ENCODE results near the gene FBXW9. TPM values are rescaled to one million over a fixed set of nuclear protein-coding genes. Genes with fewer than 3 reads are reported as not detected.
"Not testable (repeated sequence)": the region's sequence is repeated elsewhere in the genome, so short reads cannot be mapped to it uniquely, and the experiment has no call there.

The FBXW9 gene
- total RNA-seq, 2 donors from 2014 or later = 6.2 to 7.0 TPM

- DNase-seq = peak in 1 of 2 donors; percentile 36
- intact Hi-C loops (cut with DNase I, micrococcal nuclease) = no loop called here
These were observed 24.6 kb upstream of the FBXW9 start for GRCh38 chr19:12720851-12721655.

GRCh38 chr19:12720296-12720695 is 23.9 kb upstream of the FBXW9 start:
- DNase-seq = no peak
- intact Hi-C loops (cut with DNase I, micrococcal nuclease) = no loop called here
- no peak for ATAC-seq

More at GRCh38 chr19:12720851-12721655, 24.6 kb upstream of the FBXW9 start:
- ATAC-seq = no peak

- ATAC-seq = no peak
These were observed 19.5 kb upstream of the FBXW9 start for GRCh38 chr19:12715929-12716328.

GRCh38 chr19:12715102-12715501 is 18.7 kb upstream of the FBXW9 start:
- no peak for ATAC-seq
- no peak for DNase-seq
- intact Hi-C loops (cut with DNase I, micrococcal nuclease) = no loop called here

More at GRCh38 chr19:12715929-12716328, 19.5 kb upstream of the FBXW9 start:
- intact Hi-C loops (cut with DNase I, micrococcal nuclease) = no loop called here
- no peak for DNase-seq

DNA sequence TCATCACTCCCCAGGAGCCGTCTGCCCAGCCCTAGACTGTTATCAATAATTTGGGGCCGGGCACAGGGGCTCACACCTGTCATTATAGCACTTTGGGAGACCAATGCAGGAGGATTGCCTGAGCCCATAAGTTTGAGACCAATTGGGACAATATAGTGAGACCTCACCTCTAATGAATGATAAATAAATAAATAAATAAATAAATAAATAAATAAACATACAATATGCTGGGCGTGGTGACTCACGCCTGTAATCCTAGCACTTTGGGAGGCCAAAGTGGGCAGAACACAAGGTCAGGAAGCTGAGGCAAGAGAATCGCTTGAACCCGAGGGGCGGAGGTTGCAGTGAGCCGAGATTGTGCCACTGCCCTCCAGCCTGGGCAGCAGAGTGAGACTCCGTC is 16.9 kb upstream of the FBXW9 start:
- ATAC-seq; intact Hi-C loops (cut with DNase I, micrococcal nuclease); DNase-seq: not testable (repeated sequence)

DNA sequence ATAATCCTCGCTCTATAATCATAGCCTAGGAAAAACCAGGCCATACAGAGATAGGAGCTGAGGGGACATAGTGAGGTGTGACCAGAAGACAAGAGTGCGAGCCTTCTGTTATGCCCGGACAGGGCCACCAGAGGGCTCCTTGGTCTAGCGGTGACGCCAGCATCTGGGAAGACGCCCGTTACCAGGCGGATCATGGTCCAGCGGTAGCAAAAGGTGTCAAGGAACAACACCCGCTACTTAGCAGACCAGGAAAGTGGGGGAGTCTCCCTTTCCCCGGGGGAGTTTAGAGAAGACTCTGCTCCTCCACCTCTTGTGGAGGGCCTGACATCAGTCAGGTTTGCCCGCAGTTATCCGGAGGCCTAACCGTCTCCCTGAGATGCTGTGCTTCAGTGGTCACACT is 15.6 kb upstream of the FBXW9 start:
- intact Hi-C loops (cut with DNase I, micrococcal nuclease); ATAC-seq: not testable (repeated sequence)
- DNase-seq = peak in 1 of 2 donors; percentile 38

DNA sequence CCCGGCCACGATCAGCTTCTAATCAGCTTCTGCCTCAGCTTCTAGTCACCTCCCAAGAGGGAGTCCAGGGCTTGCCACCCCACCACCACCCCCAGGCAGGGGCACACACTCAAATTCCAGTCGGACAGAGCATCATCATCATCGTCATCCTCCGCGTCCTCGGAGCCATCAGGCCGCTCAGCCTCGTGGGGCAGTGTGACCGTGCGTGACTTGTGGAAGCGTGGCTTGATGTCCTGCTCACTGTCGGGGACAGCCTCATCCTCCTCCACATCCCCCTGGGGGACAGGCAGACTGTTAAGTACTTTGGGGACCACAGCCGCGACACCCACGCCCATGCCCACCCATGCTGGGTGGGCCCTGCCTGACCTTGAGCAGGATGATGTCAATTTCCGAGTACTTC is 14.8 kb upstream of the FBXW9 start:
- ATAC-seq = no peak
- intact Hi-C loops (cut with DNase I, micrococcal nuclease) = no loop called here

DNA sequence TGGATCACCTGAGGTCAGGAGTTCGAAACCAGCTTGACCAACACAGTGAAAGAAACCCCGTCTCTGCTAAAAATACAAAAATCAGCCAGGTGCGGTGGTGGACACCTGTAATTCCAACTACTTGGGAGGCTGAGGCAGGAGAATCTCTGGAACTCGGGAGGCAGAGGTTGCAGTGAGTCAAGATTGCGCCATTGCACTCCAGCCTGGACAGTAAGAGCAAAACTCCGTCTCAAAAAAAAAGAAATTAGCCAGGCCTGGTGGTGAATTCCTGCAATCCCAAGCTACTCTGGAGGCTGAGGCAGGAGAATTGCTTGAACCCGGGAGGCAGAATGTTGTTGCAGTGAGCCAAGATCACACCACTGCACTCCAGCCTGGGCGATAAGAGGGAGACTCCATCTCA is 12.2 kb upstream of the FBXW9 start:
- intact Hi-C loops (cut with DNase I, micrococcal nuclease) = no loop called here
- ATAC-seq = no peak
- no peak for DNase-seq

More for the DNA sequence above, 14.8 kb upstream of the FBXW9 start:
- no peak for DNase-seq

DNA sequence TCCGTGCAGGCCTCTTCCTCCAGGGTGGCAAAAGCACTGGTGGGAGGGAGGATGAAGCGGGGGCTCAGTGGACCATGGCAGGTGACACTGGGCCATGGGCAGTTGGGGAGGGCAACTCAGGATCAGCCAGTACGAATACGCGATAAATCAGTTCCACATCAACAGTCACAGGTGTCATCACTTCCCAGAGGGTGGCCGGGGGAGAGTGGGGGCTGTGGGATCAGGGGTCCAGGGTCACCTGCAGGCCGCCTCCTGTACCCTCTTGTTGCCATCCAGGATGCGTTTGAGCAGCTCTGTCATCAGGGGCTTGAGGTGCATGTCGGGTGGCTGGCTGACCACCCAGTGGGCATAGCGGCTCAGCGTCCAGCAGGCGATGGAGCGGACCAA is 9.9 kb upstream of the FBXW9 start:
- DNase-seq (no peak), ATAC-seq (no peak)
- intact Hi-C loops (cut with DNase I, micrococcal nuclease) = no loop called here

DNA sequence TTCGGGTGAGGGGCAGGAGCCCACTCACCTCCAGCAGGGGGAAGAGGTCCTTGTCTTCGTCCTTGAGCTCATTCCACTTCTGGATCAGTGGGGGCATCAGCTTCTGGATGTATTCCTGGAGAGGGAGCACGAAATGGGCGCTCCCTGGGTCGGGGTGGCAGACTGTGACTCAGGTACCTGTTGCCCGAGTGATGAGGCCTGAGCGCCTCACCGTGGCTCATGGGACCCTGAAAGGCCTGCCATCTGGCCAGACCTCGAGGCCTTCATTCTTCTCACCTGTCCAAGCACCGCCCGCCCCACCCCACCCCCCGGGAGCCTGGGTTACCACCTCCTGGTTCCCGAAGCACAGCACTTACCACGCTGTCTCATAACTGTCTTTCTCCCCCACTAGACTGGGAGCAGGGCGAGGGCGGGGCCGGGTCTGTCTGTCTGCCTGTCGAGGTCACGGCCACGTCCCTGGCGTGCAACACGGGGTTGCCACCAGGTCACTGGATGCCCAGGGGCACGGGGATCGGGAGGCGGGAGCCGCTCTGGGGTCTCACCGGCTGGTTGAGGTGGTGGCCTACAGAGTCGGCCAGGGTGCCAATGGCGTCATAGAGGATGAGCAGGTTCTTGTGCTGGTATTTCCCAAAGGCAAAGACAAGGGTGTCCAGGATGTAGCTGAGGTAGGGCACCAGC is 9.4 kb upstream of the FBXW9 start:
- no peak for ATAC-seq
- no peak for DNase-seq
- intact Hi-C loops (cut with DNase I, micrococcal nuclease) = no loop called here

DNA sequence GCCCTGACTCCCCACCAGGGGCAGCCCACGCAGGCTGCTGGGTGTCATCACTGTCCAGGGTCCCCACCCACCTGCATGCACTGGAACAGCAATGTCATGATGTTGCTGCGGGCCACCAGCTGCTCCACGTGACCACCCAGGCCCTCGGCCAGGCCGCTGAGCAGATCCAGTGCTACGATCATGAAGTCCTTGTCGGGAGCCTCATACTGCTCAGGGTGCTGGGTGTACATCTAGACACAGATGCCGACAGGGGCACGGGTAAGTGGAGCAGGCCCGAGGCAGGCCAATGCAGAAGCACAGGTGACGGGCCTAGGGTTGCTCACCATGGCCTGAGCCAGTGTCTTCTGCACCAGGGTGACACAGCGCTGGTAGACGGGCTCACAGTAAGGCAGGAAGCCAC is 8.7 kb upstream of the FBXW9 start:
- intact Hi-C loops (cut with DNase I, micrococcal nuclease) = no loop called here
- DNase-seq = no peak
- ATAC-seq = no peak

DNA sequence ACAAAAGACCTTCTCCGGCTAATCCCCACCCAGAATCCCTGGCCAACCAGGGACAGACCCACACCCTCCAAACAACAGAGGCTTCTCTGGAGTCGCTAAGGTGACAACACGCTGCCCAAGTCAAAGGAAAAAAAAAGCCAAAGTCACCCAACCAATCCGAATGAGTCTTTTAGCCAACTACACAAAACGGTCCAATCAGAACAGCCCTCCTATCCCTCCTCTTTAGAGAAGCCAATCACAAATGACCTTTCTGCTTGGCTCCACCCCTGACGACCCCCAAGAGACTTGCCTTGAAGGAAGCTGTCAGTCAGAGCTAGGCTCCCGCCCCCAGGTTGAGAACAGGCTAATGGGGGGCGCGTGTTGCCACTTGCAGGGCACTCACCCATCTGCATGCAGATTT is 6.6 kb upstream of the FBXW9 start:
- ATAC-seq (no peak), DNase-seq (peak in 1 of 2 donors; percentile 3)
- intact Hi-C loops (cut with DNase I, micrococcal nuclease) = no loop called here

DNA sequence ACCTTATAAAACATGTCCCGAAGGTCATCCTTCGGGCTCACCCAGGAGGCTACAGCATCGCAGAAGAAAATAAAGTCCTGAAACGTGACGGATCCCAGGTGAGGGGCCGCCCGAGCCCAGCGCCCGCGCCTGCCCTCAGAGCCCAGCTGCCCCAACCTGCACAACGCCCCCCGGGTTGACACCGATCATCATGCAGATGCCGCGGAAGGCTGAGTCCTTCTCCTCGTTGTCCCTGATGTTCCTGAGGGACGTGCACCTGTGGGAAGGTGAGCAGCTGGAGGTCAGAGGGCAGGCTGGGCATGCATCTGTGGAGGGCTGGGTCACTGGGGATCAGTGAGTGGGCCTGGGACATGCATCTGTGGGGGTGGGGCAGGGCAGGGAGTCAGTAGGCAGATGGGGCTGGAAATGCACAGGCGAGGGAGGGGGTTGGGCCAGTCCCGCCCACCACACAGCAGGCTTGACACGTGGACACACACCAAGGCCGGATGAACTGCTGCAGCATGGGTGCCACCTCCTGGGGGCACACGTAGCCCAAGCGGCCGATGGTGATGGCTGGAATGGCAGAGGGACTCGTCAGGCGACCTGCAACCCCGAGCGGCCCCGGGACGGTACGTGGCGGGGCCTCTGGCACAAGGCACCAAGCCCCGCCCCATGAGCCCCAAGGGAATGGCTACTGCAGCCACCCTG is 5.3 kb upstream of the FBXW9 start:
- DNase-seq (no peak), ATAC-seq (no peak)
- intact Hi-C loops (cut with DNase I, micrococcal nuclease) = no loop called here

DNA sequence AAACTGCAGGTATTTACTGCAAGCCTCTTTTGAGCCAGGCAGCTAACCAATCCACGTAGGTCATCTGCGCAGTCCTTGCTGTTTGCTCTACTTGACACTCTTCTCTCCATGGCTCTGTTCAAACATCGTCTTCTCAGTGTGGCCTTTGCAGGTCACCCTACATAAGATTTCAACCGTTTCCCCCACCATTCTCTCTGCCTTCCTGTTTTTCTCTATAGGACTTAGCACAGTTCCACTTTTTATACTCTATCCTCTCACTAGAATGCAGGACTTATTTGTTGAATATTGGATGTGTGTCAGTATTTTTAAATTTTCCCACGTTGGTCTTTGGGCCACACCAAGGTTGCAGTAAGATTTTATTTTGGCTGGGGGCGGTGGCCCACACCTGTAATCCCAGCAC is 1.7 kb upstream of the FBXW9 start:
- ATAC-seq (no peak), DNase-seq (no peak)
- intact Hi-C loops (cut with DNase I, micrococcal nuclease) = no loop called here

DNA sequence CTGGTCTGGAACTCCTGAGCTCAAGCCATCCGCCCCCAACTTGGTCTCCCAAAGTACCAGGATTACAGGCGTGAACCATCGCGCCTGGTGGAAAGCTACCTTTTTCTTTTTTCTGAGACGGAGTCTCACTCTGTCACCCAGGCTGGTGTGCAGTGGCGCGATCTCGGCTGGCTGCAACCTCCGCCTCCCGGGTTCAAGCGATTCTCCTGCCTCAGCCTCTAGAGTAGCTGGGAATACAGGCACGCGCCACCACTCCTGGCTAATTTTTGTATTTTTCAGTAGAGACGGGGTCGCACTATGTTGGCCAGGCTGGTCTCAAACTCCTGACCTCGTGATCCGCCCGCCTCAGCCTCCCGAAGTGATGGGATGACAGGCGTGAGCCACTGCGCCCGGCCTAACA is 994 bp upstream of the FBXW9 start:
- ATAC-seq; intact Hi-C loops (cut with DNase I, micrococcal nuclease); DNase-seq: not testable (repeated sequence)

DNA sequence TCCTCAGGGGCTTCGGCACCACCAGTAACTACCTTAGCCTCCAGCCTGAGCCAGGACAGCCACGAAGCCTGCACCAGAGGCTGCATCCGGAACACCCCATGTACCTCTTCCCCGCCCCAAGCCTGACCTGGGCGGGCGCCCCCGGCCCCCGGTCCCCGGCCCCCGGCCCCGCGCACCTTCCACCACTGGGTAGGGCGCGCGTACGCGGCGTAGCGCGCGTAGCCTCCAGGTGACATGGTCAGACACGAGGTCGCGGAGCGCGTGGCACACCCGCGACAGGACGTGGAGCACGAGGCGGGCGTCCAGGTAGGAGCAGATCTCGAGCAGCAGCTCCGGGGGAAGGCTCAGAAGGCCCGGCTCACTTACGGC is 450 bp downstream of the FBXW9 start:
- intact Hi-C loops (cut with DNase I, micrococcal nuclease) = no loop called here
- peak; percentile 55 for ATAC-seq
- peak in 1 of 2 donors; percentile 23 for DNase-seq

DNA sequence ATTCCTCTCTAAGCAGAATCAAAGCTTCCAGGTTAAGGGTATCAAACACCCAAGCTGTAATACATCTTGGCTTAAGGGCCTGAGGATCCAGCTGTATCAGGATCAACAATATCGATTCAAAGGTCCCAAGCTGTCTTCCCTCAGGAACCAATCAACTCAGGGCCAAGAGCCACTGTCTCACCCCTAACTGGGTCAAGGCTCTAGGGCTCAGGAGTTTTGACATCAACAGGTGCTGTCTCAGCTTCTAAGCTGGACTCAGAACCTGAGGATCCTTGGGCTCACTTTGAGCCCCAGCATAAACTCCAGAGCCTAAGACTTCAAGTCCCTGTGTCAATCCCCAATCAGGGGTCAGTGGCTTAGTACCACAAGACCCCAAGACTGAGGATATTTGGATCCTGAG is 917 bp downstream of the FBXW9 start:
- intact Hi-C loops (cut with DNase I, micrococcal nuclease) = no loop called here

DNA sequence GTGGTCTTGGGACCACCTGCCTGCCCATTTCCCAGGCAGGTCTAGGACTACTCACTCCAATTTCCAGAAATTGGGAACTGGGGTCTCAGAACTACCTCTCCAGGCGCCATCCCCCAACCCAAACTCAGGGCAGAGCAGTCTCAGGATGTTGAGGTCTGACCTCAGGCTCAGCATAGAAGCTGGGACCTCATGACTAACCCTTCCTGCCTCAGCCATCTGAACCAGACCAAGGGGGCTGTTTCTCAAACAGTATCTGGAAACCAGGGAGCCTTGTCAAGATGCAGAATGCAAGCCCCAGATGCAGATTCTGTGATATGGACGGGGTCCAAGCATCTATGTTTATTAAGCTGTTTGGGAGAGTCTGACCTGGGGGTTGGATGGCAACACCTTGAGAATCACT is 1.3 kb downstream of the FBXW9 start:
- ATAC-seq = no peak
- DNase-seq = no peak
- intact Hi-C loops (cut with DNase I, micrococcal nuclease) = no loop called here

More for the DNA sequence above, 917 bp downstream of the FBXW9 start:
- DNase-seq = no peak
- no peak for ATAC-seq

DNA sequence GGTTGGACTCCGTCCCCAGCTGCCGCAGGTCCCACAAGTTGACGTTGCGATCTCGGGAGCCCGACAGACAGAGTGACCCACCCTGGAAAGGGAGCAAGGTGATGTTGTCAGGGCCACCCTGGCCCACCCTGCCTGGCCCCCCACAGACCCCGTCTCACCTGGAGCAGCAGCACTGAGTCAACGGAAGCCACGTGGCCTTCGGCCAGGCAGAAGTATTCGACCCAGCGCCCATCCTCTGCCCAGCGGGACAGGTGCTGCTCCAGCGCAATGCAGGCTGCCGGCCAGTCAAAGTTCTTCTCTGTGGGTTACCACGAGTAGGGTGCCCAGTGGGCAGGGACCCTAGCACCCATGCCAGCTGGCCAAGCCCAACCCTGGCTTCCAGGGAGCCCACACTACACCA is 1.8 kb downstream of the FBXW9 start:
- ATAC-seq (no peak), DNase-seq (no peak)
- intact Hi-C loops (cut with DNase I, micrococcal nuclease) = no loop called here

DNA sequence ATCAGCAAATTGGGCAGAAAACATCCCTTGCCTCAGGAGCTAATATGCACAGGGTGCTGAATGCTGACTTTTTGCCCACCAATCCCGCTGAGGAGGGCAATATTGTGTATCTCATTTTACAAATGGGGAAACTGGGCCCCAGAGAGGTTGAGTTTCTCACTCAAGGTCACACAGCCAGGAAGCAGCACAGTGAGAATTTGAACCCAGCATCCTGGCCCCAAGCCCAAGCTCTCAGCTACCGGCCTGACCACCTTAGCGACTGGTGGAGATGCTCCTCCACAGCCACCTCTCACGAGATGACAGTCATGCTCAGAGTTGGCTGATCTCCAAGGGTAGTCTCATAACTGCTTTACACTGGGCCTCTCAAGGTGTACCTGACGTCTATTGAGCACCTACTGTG is 3.5 kb downstream of the FBXW9 start:
- intact Hi-C loops (cut with DNase I, micrococcal nuclease) = no loop called here
- no peak for ATAC-seq
- no peak for DNase-seq
